PC-9 (cell line): Measurements from ENCODE around the gene KATNBL1. TPM values are rescaled to one million over a fixed set of nuclear protein-coding genes. Genes with fewer than 3 reads are reported as not detected.

Experiments
- BruUV-seq: library from RNA; stranded (reverse); fragments of 400-500 nt; replicated peaks from 2 replicates; lab custom pipeline; 2021; lab: Mats Ljungman, UMichigan
- CTCF ChIA-PET: fragments of 300-600 bp; sonication (Branson Sonifier 250); formaldehyde crosslinking; loops from one replicate; lab custom pipeline; 2022; ENCODE audit warnings: antibody characterized with exemption; lab: Charles Lee
- POLR2A ChIA-PET: fragments of 300-600 bp; sonication (Branson Sonifier 250); formaldehyde crosslinking; loops from one replicate; lab custom pipeline; 2022; ENCODE audit warnings: antibody characterized with exemption; ENCODE audit not compliant: unreplicated experiment; lab: Charles Lee
- DNase-seq, 2 experiments: peaks; one replicate each; pipeline versions ENCODE4 v3.0.0 to v3.0.0-alpha.2; 2015 to 2022; ENCODE audit warnings: mixed read lengths in 1 of 2
- H2AFZ ChIP-seq: fragments of 200-600 bp; sonication (generic); 2 replicates; pipeline ENCODE4 v1.8.1; 2017; ENCODE audit warnings: antibody characterized with exemption
- H3F3A ChIP-seq: fragments of 200-600 bp; sonication (generic); 2 replicates; pipeline ENCODE4 v1.8.1; 2017; ENCODE audit warnings: antibody characterized with exemption, mild to moderate bottlenecking, low read depth; ENCODE audit not compliant: insufficient read depth
- H3K27ac ChIP-seq: fragments of 200-600 bp; sonication (generic); 2 replicates; pipeline ENCODE4 v1.6.1; 2016; ENCODE audit warnings: mixed run types
- H3K27me3 ChIP-seq: fragments of 200-600 bp; sonication (generic); 2 replicates; pipeline ENCODE4 v1.6.1; 2016; ENCODE audit warnings: low read depth, mixed run types; ENCODE audit not compliant: insufficient read depth
- H3K36me3 ChIP-seq: fragments of 200-600 bp; sonication (generic); 2 replicates; pipeline ENCODE4 v1.6.1; 2016; ENCODE audit warnings: low read depth, mixed run types
- H3K4me1 ChIP-seq: fragments of 200-600 bp; sonication (generic); replicated peaks from 2 replicates; pipeline ENCODE4 v1.6.1; 2016; ENCODE audit warnings: mixed run types; ENCODE audit not compliant: insufficient read depth
- H3K4me2 ChIP-seq: fragments of 200-600 bp; sonication (generic); 2 replicates; pipeline ENCODE4 v1.6.1; 2017; ENCODE audit warnings: mixed run types
- H3K4me3 ChIP-seq: fragments of 200-600 bp; sonication (generic); 2 replicates; pipeline ENCODE4 v1.6.1; 2016; ENCODE audit warnings: mixed run types
- H3K79me2 ChIP-seq: fragments of 200-600 bp; sonication (generic); 2 replicates; pipeline ENCODE4 v1.6.1; 2017; ENCODE audit warnings: low read depth, mixed run types
- H3K9me2 ChIP-seq: fragments of 200-600 bp; sonication (generic); 2 replicates; pipeline ENCODE4 v1.8.1; 2017; ENCODE audit warnings: mild to moderate bottlenecking; ENCODE audit not compliant: insufficient read depth
- H3K9me3 ChIP-seq: fragments of 200-600 bp; sonication (generic); 2 replicates; pipeline ENCODE4 v1.8.1; 2016; ENCODE audit warnings: low read depth; ENCODE audit not compliant: insufficient read depth
- H4K20me1 ChIP-seq: fragments of 200-600 bp; sonication (generic); 2 replicates; pipeline ENCODE4 v1.8.1; 2017; ENCODE audit not compliant: insufficient read depth
- CTCF ChIP-seq: fragments of 200-600 bp; sonication (generic); conservative IDR thresholded peaks from 2 replicates; pipeline ENCODE4 v1.6.1; 2017; ENCODE audit warnings: mixed run types, antibody characterized with exemption, mild to moderate bottlenecking, moderate library complexity
- EZH2 ChIP-seq: fragments of 200-600 bp; sonication (generic); IDR thresholded peaks from 2 replicates; pipeline ENCODE4 v1.8.0; 2017; ENCODE audit warnings: antibody characterized with exemption, low read depth
- intact Hi-C: fragments of 100-400 bp; cut with micrococcal nuclease; formaldehyde crosslinking; loops from one replicate; pipeline ENCODE4 v1.10.0; 2022; ENCODE audit not compliant: unreplicated experiment
- total RNA-seq: library from RNA; stranded (reverse); gene quantifications from 2 replicates; pipeline ENCODE4 v1.2.3, GENCODE V29; 2021

The KATNBL1 gene
- total RNA-seq, 1 experiment from 2014 or later = 40.7 TPM

DNA sequence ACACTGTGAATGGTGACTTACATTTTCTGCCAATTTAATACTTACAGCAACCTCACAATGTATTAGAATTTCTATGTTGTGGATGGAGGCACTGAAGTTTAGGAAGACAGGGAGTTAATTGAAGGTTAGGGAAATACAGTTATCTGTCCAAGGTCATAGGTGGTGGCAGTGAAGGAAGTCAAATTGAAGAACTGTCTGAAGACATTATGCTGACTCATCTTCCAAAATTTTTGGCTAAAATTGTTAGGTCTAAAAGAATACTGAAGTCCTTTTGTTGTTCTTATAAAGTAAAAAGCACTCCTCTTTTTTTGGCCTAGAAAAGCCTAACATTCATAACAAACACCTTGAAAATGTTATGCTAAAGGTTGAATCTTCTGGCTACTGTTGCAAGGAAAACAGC is 42.6 kb upstream of the KATNBL1 start:
- intact Hi-C loops = no loop called here
- CTCF ChIA-PET = no interaction called here
- H3K4me2 ChIP-seq = no peak overlapping the region
- H3K4me1 ChIP-seq = no peaks in the 10 kb centered on the region
- H4K20me1 ChIP-seq = no peaks in the 10 kb centered on the region
- H3K4me3 ChIP-seq = no peak overlapping the region
- TF ChIP-seq CTCF (no peak), EZH2 (no peak)
- DNase-seq = no peak
- H3K27me3 ChIP-seq = no peaks in the 10 kb centered on the region
- H3F3A ChIP-seq = no peaks in the 10 kb centered on the region
- no peaks in the 10 kb centered on the region for H3K79me2 ChIP-seq
- BruUV-seq = no TSS peak
- POLR2A ChIA-PET = no interaction called here
- no peaks in the 10 kb centered on the region for H3K36me3 ChIP-seq
- H3K9me2 ChIP-seq = no peaks in the 10 kb centered on the region
- H3K9me3 ChIP-seq = no peaks in the 10 kb centered on the region
- no peak overlapping the region for H2AFZ ChIP-seq
- H3K27ac ChIP-seq = no peak overlapping the region

- DNase-seq = no peak
- CTCF ChIA-PET = no interaction called here
- Histone ChIP-seq H3K9me3 (no peaks in the 10 kb centered on the region), H3K27ac (no peak overlapping the region), H3K4me1 (no peaks in the 10 kb centered on the region), H3K4me2 (no peak overlapping the region), H3K27me3 (no peaks in the 10 kb centered on the region), H3F3A (no peaks in the 10 kb centered on the region), H3K9me2 (no peaks in the 10 kb centered on the region), H2AFZ (no peak overlapping the region), H3K36me3 (no peaks in the 10 kb centered on the region; the same call in 1 of the 2 replicates), H3K4me3 (no peak overlapping the region), H3K79me2 (no peaks in the 10 kb centered on the region), H4K20me1 (no peaks in the 10 kb centered on the region)
- BruUV-seq = no TSS peak
- TF ChIP-seq CTCF (no peak), EZH2 (no peak)
- POLR2A ChIA-PET = no interaction called here
- intact Hi-C loops = no loop called here
These were observed 38.3 kb upstream of the KATNBL1 start for GRCh38 chr15:34248190-34248589.

GRCh38 chr15:34246276-34246976 is 36.5 kb upstream of the KATNBL1 start:
- CTCF ChIA-PET = no interaction called here

More at GRCh38 chr15:34246276-34246976, 36.5 kb upstream of the KATNBL1 start:
- intact Hi-C loops = no loop called here
- Histone ChIP-seq H3K4me1 (no peaks in the 10 kb centered on the region), H3K9me3 (no peaks in the 10 kb centered on the region), H3F3A (no peaks in the 10 kb centered on the region), H3K27me3 (no peaks in the 10 kb centered on the region), H2AFZ (no peak overlapping the region), H3K27ac (no peak overlapping the region), H4K20me1 (no peaks in the 10 kb centered on the region), H3K4me2 (no peak overlapping the region), H3K9me2 (no peaks in the 10 kb centered on the region), H3K79me2 (no peaks in the 10 kb centered on the region), H3K4me3 (no peak overlapping the region), H3K36me3 (no peaks in the 10 kb centered on the region; the same call in 1 of the 2 replicates)
- POLR2A ChIA-PET = interaction anchor here (0.7 kb wide), 1 partner anchor 82 kb away, joined by 4 read pairs; no protein-coding TSS in a partner anchor
- DNase-seq = no peak
- BruUV-seq = no TSS peak
- TF ChIP-seq CTCF = no peak
- no peak for TF ChIP-seq EZH2
